ENCODE measurements around the gene IRGQ. TPM values are rescaled to one million over a fixed set of nuclear protein-coding genes. Genes with fewer than 3 reads are reported as not detected.
A peak's percentile ranks its signal among the peaks of the same experiment; 100 is the strongest.

Gene IRGQ
- total and polyA plus RNA-seq, 2 donors from 2014 or later, result 9.5 to 24.2 TPM

GRCh38 chr19:43624933-43625332 is 29.0 kb upstream of the IRGQ start:
- Histone ChIP-seq H3K27ac (ENCODE audit: low read depth in 2 of 2, low read length in 2 of 2) (no peak overlapping the region), H3K4me1 (ENCODE audit: control insufficient read depth in 2 of 3, insufficient read depth in 2 of 3, low read depth in 1 of 3, low read length in 3 of 3) (peaks cover 0 to 2% (median 0%) of the 10 kb centered on the region in 3 donors), H3K9me3 (ENCODE audit: control insufficient read depth in 2 of 3, insufficient read depth in 1 of 3, low read length in 3 of 3) (no peaks in the 10 kb centered on the region), H3K9ac (ENCODE audit: low read length in 3 of 3) (no peak overlapping the region), H3K4me3 (ENCODE audit: low read length in 3 of 3) (no peak overlapping the region), H3K27me3 (ENCODE audit: control insufficient read depth, insufficient read depth, low read length) (no peaks in the 10 kb centered on the region), H3K36me3 (ENCODE audit: control insufficient read depth in 2 of 3, insufficient read depth in 3 of 3, low read length in 3 of 3) (no peaks in the 10 kb centered on the region)
- FAIRE-seq (no peak), DNase-seq (peak in 4 of 5 donors; percentile 17 to 82 (median 51))
- intact Hi-C loops (cut with DNase I), result no loop called here
- no peak for TF ChIP-seq CTCF (IDR thresholded peaks at IDR 0.05; ENCODE audit: borderline replicate concordance, extremely low read depth, insufficient read depth)

GRCh38 chr19:43623889-43624670 is 28.1 kb upstream of the IRGQ start:
- Histone ChIP-seq H3K9ac (ENCODE audit: low read length in 3 of 3) (no peak overlapping the region), H3K27ac (ENCODE audit: low read depth in 2 of 2, low read length in 2 of 2) (no peak overlapping the region), H3K4me1 (ENCODE audit: control insufficient read depth in 2 of 3, insufficient read depth in 2 of 3, low read depth in 1 of 3, low read length in 3 of 3) (peaks cover 0 to 3% (median 0%) of the 10 kb centered on the region in 3 donors), H3K36me3 (ENCODE audit: control insufficient read depth in 2 of 3, insufficient read depth in 3 of 3, low read length in 3 of 3) (no peaks in the 10 kb centered on the region), H3K27me3 (ENCODE audit: control insufficient read depth, insufficient read depth, low read length) (no peaks in the 10 kb centered on the region), H3K9me3 (ENCODE audit: control insufficient read depth in 2 of 3, insufficient read depth in 1 of 3, low read length in 3 of 3) (no peaks in the 10 kb centered on the region), H3K4me3 (ENCODE audit: low read length in 3 of 3) (no peak overlapping the region)
- DNase-seq, result no peak
- FAIRE-seq, result no peak
- TF ChIP-seq CTCF (IDR thresholded peaks at IDR 0.05; ENCODE audit: borderline replicate concordance, extremely low read depth, insufficient read depth), result no peak
- intact Hi-C loops (cut with DNase I), result no loop called here

- no peaks in the 10 kb centered on the region for H3K9me3 ChIP-seq (ENCODE audit: control insufficient read depth in 2 of 3, insufficient read depth in 1 of 3, low read length in 3 of 3)
- H3K9ac ChIP-seq (ENCODE audit: low read length in 3 of 3), result no peak overlapping the region
- DNase-seq, result no peak
- no peak overlapping the region for H3K27ac ChIP-seq (ENCODE audit: low read depth in 2 of 2, low read length in 2 of 2)
- no peak for FAIRE-seq
- H3K4me3 ChIP-seq (ENCODE audit: low read length in 3 of 3), result no peak overlapping the region
- H3K27me3 ChIP-seq (ENCODE audit: control insufficient read depth, insufficient read depth, low read length), result no peaks in the 10 kb centered on the region
- intact Hi-C loops (cut with DNase I), result no loop called here
- TF ChIP-seq CTCF (IDR thresholded peaks at IDR 0.05; ENCODE audit: borderline replicate concordance, extremely low read depth, insufficient read depth), result no peak
- peaks cover 0 to 7% (median 0%) of the 10 kb centered on the region in 3 donors for H3K4me1 ChIP-seq (ENCODE audit: control insufficient read depth in 2 of 3, insufficient read depth in 2 of 3, low read depth in 1 of 3, low read length in 3 of 3)
- H3K36me3 ChIP-seq (ENCODE audit: control insufficient read depth in 2 of 3, insufficient read depth in 3 of 3, low read length in 3 of 3), result no peaks in the 10 kb centered on the region
Measured at GRCh38 chr19:43622956-43623355, 27.0 kb upstream of the IRGQ start.

Data from kidney (tissue), 14 donors.